Measurements from ENCODE around the gene PIGP. TPM values are rescaled to one million over a fixed set of nuclear protein-coding genes. Genes with fewer than 3 reads are reported as not detected.

PIGP gene
- total and polyA plus RNA-seq, 2 of the 13 experiments (the other 11 are each of a cell fraction or from before 2014, with no cell fraction given): 14.8 to 33.4 TPM

DNA sequence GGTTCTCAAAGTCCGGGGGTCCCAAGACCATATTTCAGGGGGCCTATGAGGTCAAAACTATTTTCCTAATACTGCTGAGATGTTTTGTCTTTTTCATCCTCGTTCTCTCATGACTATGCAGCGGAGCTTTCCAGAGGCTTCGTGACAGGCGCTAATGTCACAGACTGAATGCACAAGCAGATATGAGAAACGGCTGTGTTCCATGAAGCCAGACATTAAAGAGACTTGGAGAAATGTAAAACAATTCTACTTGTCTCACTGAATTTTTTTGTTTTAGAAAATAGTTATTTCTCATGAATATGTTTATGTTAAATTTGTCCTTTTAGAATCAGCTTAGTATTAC lies 10.3 kb downstream of the PIGP start:
- POLR2A ChIA-PET: interaction anchor here (1.5 kb wide), 1 partner anchor 8 kb away, joined by 4 read pairs; no protein-coding TSS in a partner anchor
- in situ Hi-C loops (cut with HindIII; ENCODE audit: extremely low pct_ligation_motif_present, low pct_unique_long_range_greater_than_20kb) (no loop called here), intact Hi-C loops (cut with micrococcal nuclease; ENCODE audit: unreplicated experiment) (no loop called here)
- no peak overlapping the region for H3K4me3 ChIP-seq (replicated peaks in 1 of 3; ENCODE audit: insufficient read depth in 1 of 3, low read depth in 2 of 3, low read length in 3 of 3)
- no peak for ATAC-seq
- DNase-seq (ENCODE audit: low spot score): no peak
- BruUV-seq (replicated peaks): no TSS peak
- H3K36me3 ChIP-seq (replicated peaks in 1 of 2; ENCODE audit: control insufficient read depth in 1 of 2, insufficient read depth in 2 of 2, low read length in 2 of 2): no peaks in the 10 kb centered on the region
- no peak for FAIRE-seq
- no peak overlapping the region for H3K4me2 ChIP-seq (ENCODE audit: low read depth, low read length)
- H3K27me3 ChIP-seq (ENCODE audit: control insufficient read depth in 1 of 2, insufficient read depth in 2 of 2, low read length in 2 of 2): no peaks in the 10 kb centered on the region
- 96% methylated on average over 6 of the region's 6 CpGs for WGBS (ENCODE audit: low lambda C conversion rate)
- no peak overlapping the region for H3K9ac ChIP-seq (ENCODE audit: insufficient read depth, low read depth, low read length)
- no peaks in the 10 kb centered on the region for H4K20me1 ChIP-seq (ENCODE audit: insufficient read depth, low read length)
- H3K79me2 ChIP-seq (ENCODE audit: insufficient read depth, low read length): no peaks in the 10 kb centered on the region
- CTCF ChIA-PET (ENCODE audit: low intra/inter-chr PET ratio, low total read pairs): no interaction called here
- H3K27ac ChIP-seq (ENCODE audit: extremely low read length, insufficient read depth, low read length): no peak overlapping the region
- peaks cover 28% of the 10 kb centered on the region for H3K4me1 ChIP-seq (ENCODE audit: insufficient read depth, low read length)
- H2AFZ ChIP-seq (ENCODE audit: low read length): no peak overlapping the region
- H3K9me3 ChIP-seq (ENCODE audit: low read length): no peaks in the 10 kb centered on the region
- TF ChIP-seq ZBTB1 (CRISPR knock-in tag; IDR thresholded peaks at IDR 0.05; ENCODE audit: borderline replicate concordance) (no peak), ZNF609 (CRISPR knock-in tag; IDR thresholded peaks at IDR 0.05; ENCODE audit: borderline replicate concordance) (no peak), MTF2 (CRISPR knock-in tag; IDR thresholded peaks at IDR 0.05; ENCODE audit: borderline replicate concordance) (no peak), ZBTB2 (CRISPR knock-in tag; IDR thresholded peaks at IDR 0.05; ENCODE audit: low read depth) (no peak), RAD21 (CRISPR knock-in tag; IDR thresholded peaks at IDR 0.05) (no peak), ZC3H4 (CRISPR knock-in tag; IDR thresholded peaks at IDR 0.05; ENCODE audit: borderline replicate concordance) (no peak), ZNF234 (CRISPR knock-in tag; conservative IDR thresholded peaks at IDR 0.05) (no peak), CBX2 (IDR thresholded peaks at IDR 0.05; ENCODE audit: low read depth, low read length) (no peak), CBX2 (CRISPR knock-in tag; IDR thresholded peaks at IDR 0.05; ENCODE audit: low read depth) (no peak), PRDM10 (CRISPR knock-in tag; IDR thresholded peaks at IDR 0.05; ENCODE audit: low read depth) (no peak), ZNF792 (CRISPR knock-in tag; IDR thresholded peaks at IDR 0.05) (no peak), ZNF772 (CRISPR knock-in tag; IDR thresholded peaks at IDR 0.05) (no peak)
- TF ChIP-seq, protein P1, sequence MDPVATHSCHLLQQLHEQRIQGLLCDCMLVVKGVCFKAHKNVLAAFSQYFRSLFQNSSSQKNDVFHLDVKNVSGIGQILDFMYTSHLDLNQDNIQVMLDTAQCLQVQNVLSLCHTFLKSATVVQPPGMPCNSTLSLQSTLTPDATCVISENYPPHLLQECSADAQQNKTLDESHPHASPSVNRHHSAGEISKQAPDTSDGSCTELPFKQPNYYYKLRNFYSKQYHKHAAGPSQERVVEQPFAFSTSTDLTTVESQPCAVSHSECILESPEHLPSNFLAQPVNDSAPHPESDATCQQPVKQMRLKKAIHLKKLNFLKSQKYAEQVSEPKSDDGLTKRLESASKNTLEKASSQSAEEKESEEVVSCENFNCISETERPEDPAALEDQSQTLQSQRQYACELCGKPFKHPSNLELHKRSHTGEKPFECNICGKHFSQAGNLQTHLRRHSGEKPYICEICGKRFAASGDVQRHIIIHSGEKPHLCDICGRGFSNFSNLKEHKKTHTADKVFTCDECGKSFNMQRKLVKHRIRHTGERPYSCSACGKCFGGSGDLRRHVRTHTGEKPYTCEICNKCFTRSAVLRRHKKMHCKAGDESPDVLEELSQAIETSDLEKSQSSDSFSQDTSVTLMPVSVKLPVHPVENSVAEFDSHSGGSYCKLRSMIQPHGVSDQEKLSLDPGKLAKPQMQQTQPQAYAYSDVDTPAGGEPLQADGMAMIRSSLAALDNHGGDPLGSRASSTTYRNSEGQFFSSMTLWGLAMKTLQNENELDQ (CRISPR knock-in tag; IDR thresholded peaks at IDR 0.05; ENCODE audit: borderline replicate concordance): no peak
